ENCODE data around the gene SERINC2.
"Not testable (repeated sequence)": the region's sequence is repeated elsewhere in the genome, so short reads cannot be mapped to it uniquely, and the experiment has no call there.

The SERINC2 gene

GRCh38 chr1:31386576-31387243 lies 26.3 kb upstream of the SERINC2 start:
- DNase-seq = not testable (repeated sequence)

GRCh38 chr1:31387612-31388011 lies 25.4 kb upstream of the SERINC2 start:
- peak in 1 of 2 donors; percentile 4 for DNase-seq

GRCh38 chr1:31389616-31390015 lies 23.4 kb upstream of the SERINC2 start:
- no peak for DNase-seq

DNA sequence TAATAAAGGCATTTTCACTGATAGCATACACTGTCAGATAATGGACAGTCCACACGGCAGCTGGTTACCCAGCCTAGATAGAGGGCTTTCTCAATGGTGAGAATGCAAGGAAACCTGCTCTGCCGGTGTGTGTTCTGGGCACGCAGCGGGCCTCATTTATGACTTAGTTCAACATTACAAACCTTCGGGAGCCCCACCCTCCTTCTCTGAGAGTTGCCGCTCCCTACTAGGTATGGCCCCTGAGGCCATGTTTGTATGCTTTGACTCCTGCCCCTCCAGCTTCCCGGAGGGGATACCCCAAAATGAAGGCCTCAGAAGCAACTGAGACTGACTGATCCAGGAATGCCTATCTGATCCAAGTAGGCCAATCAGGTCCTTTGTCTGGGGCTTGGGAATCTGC lies 22.9 kb upstream of the SERINC2 start:
- no peak for DNase-seq

- no peak for DNase-seq
These were observed 19.6 kb upstream of the SERINC2 start for GRCh38 chr1:31393463-31393862.

- peak; percentile 57 for DNase-seq
These were observed 18.3 kb upstream of the SERINC2 start for GRCh38 chr1:31394584-31395193.

DNA sequence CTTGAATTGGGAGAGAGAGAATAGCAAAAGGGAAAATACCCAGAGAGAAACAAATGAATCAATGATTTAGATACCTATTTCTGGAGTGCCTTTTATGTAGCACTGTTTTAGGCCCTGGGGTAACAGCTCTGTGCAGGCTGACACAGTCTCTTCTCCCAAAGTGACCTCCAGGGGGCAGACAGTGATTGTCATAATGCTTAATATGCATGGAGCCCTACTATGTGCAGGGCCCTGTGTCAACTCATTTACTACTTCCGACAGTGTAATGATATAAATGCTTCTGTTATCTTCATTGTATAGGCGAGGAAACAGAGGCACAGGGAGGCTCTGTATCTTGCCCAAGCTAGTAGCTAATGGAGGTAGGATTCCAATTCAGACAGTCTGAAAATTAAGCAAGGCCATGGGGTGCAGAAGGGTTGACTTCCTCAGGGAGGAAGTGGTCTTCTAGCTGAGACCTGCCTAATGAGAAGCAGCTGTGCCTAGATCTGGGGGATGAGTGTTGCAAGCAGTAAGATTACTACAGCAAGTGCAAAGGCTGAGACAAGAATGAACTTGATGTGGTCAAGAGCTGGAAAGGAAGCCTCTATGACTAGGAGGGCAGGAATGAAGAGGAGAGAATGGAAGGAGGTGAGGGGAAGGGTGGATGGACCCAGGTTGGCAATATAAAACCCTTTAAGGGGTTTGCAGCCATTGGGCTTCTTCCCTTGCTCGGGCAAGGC lies 16.2 kb upstream of the SERINC2 start:
- no peak for DNase-seq

GRCh38 chr1:31397360-31398095 lies 15.5 kb upstream of the SERINC2 start:
- DNase-seq = no peak

DNA sequence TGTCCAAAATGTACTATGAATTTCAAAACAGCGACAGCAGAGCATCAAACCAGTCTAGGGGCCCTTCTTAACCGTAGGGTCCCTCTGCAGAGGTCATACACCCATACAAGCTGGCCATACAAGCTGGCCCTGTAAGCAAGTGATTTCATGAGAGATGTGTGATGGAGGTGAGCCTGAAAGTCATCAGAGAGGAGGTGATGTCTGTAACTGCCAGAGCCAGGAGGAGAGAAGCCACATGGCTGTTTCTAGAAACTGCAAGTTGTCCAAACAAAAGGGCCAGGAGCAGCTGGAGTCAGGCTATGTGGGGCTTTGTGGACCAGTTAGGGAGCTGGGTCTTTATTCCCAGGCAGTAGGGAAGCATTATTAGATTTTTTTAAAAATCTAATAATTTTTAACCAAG lies 14.8 kb upstream of the SERINC2 start:
- DNase-seq = no peak

- DNase-seq = no peak
These were observed 13.0 kb upstream of the SERINC2 start for GRCh38 chr1:31399976-31400375.

GRCh38 chr1:31400393-31400792 lies 12.6 kb upstream of the SERINC2 start:
- DNase-seq = no peak

- no peak for DNase-seq
These were observed 11.8 kb upstream of the SERINC2 start for GRCh38 chr1:31401241-31401640.

DNA sequence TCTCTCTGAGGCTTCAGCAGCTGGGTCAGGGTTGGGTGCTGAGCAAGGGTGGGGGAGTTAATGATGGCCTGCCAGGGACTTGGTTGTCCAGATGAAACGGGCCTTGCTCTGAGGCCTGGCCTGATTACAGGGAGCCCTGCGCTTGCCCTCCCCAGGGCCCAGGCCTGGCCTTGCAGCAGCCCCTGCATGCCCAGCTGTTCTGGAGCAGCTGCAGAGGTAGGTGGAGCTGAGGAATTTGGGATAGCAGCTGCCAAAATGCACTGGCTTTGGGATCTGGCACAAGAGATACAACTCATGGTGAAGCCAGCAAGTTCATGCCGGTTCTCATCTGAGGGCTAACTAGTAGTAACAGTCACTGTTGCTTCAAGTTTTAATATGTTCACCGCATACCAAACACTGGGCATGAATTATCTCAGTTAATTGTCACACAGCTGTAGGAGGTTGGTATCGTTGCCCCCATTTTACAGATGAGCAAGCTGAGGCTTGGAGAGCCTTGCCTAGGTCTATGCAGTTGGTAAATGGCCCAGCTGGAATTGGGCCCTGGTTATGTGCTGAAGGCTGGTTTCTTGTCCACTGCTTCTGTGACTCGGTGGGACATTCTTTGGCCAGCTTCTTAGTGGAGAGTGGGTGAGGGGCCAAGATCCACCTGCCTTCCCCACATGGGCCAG lies 7.3 kb upstream of the SERINC2 start:
- DNase-seq = no peak

DNA sequence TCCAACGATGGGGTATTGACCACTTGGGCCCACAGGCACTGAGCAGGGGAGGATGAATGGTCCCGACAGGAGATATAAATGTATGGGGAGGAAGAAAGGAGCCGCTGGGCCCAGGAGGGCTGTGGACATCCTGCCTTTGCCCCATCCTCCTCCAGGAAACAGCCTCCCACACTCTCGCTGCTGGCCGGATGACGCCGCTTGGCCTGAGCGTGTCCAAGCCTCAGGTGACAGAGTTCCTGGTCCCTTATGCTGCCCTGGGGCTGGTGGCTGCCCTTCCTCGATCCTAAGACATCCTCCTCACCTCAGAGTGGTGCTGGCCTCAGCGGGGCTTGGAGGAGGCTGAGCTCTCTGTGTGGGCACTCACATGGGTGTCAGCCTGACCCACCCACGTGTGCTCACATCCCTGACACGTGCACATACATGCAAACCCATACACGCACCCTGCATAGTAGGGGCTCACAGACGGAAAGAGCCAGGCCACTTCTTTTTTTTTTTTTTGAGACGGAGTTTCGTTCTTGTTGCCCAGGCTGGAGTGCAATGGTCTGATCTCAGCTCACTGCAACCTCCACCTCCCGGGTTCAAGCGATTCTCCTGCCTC lies 5.9 kb upstream of the SERINC2 start:
- no peak for DNase-seq

DNA sequence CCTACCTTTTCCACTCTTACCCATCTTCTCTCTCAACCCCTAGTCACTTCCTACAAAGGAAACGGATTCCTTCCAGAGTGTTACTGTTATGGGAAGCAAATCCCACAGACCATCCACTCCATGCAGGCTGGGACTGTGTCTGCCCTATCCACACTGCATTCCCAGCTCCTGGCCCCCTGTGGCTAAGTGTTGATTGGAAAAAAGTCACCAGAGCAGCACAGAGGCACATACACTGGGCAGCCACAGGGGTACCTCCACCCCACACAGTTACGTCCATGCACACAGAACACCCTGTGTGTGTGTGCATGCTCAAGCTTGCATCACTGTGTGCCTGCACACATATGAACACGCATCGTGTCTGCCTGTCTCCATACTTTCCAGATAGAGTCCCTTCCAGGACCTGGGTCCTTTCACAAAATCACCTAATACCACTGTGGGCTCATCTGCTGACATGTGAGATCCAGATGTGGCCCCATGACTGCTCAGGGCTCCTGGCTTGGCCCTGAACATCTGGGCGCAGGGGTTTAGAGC lies 4.2 kb upstream of the SERINC2 start:
- no peak for DNase-seq

GRCh38 chr1:31409946-31410858 lies 2.8 kb upstream of the SERINC2 start:
- no peak for DNase-seq

GRCh38 chr1:31410871-31411270 lies 2.1 kb upstream of the SERINC2 start:
- no peak for DNase-seq

GRCh38 chr1:31412205-31412604 lies 808 bp upstream of the SERINC2 start:
- DNase-seq = no peak

GRCh38 chr1:31413405-31414001 lies 490 bp downstream of the SERINC2 start:
- DNase-seq = peak in 1 of 2 donors; percentile 51

DNA sequence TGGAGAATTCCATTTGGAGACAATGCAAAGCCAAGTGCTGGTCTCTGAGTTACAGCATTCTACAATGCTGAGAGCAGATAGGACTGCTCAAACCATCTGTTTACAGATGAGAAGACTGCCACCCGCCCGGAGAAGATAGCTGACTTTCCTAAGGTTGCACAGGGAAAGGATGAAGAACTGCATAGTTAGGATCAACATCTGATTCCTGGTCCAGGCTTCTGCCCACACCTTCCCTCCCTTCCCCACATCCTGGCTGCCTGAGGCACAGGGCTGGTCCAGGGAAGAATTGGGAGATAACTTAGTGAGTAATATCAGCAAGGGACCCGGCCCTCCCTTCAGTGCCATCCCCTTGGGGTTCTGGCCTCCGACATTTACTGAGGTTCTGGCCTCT lies 2.0 kb downstream of the SERINC2 start:
- no peak for DNase-seq

DNA sequence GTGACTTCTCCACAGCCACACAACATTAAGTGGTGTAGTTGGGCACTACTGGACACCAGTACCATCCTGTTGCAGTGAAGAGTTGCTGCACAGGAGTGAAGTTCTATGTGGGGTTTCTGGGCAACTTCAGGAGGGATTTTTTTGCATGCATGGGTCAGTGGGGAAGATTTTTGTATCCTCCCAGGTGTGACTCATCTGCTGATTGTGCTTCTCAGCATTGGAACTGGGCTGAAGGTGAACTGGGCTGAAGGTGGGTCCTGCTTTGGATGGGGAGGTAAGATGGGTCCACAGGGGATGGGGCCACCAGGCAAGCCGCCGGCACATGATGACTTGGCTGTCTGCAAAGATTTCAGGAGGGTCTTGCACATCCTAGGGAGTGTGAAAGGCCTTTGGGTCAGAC lies 2.6 kb downstream of the SERINC2 start:
- no peak for DNase-seq
